Peyer's patch (tissue), 4 donors: ENCODE measurements around the gene MARCKSL1.

Experiments
- POLR2A ChIP-seq, 2 donors: fragments of 450-650 bp; IDR thresholded peaks; one replicate each; pipeline ENCODE4 v1.5.1; 2017; ENCODE audit warnings: antibody characterized with exemption in 2 of 2, mild to moderate bottlenecking in 2 of 2, moderate library complexity in 2 of 2
- TF ChIP-seq, protein P1 (sequence below), 6 experiments: fragments of 450-650 bp in 4 of 6; fragments of 200-600 bp in 2 of 6; sonication (generic) in 1 of 6; IDR thresholded peaks; one replicate each; pipeline ENCODE4 v1.5.1; 2017 to 2019; ENCODE audit warnings: antibody characterized with exemption in 6 of 6, mild to moderate bottlenecking in 3 of 6, moderate library complexity in 1 of 6

GRCh38 chr1:32286763-32287162 is 49.3 kb downstream of the MARCKSL1 start:
- TF ChIP-seq, protein P1, sequence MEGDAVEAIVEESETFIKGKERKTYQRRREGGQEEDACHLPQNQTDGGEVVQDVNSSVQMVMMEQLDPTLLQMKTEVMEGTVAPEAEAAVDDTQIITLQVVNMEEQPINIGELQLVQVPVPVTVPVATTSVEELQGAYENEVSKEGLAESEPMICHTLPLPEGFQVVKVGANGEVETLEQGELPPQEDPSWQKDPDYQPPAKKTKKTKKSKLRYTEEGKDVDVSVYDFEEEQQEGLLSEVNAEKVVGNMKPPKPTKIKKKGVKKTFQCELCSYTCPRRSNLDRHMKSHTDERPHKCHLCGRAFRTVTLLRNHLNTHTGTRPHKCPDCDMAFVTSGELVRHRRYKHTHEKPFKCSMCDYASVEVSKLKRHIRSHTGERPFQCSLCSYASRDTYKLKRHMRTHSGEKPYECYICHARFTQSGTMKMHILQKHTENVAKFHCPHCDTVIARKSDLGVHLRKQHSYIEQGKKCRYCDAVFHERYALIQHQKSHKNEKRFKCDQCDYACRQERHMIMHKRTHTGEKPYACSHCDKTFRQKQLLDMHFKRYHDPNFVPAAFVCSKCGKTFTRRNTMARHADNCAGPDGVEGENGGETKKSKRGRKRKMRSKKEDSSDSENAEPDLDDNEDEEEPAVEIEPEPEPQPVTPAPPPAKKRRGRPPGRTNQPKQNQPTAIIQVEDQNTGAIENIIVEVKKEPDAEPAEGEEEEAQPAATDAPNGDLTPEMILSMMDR (IDR thresholded peaks at IDR 0.05) = no peak
- TF ChIP-seq POLR2A (IDR thresholded peaks at IDR 0.05) = no peak
